NCI-H2227 (cell line): ENCODE measurements around the gene TRIM56.
"Not testable (repeated sequence)": the region's sequence is repeated elsewhere in the genome, so short reads cannot be mapped to it uniquely, and the experiment has no call there.

Experiments
- DNase-seq: peaks from one replicate; lab custom pipeline; 2025; ENCODE audit not compliant: unreplicated experiment; lab: John Stamatoyannopoulos, UW

Gene TRIM56

GRCh38 chr7:101132626-101133600 lies 47.6 kb downstream of the TRIM56 start:
- not testable (repeated sequence) for DNase-seq

- peak; percentile 59 for DNase-seq
Measured at GRCh38 chr7:101133621-101134398, 48.5 kb downstream of the TRIM56 start.

- peak; percentile 74 for DNase-seq
Measured at GRCh38 chr7:101134399-101134980, 49.2 kb downstream of the TRIM56 start.

GRCh38 chr7:101137651-101138212 lies 52.5 kb downstream of the TRIM56 start:
- DNase-seq, result no peak

- DNase-seq, result peak; percentile 84
Measured at GRCh38 chr7:101138213-101138870, 53.1 kb downstream of the TRIM56 start.

GRCh38 chr7:101140339-101140699 lies 55.0 kb downstream of the TRIM56 start:
- DNase-seq, result no peak

GRCh38 chr7:101140746-101141382 lies 55.6 kb downstream of the TRIM56 start:
- DNase-seq, result no peak
